Stomach (tissue), 9 donors: ENCODE results near the gene ARHGEF10L. TPM values are rescaled to one million over a fixed set of nuclear protein-coding genes. Genes with fewer than 3 reads are reported as not detected.

Source experiments
- DNase-seq, 2 donors: peaks; one replicate each; pipeline versions ENCODE4 v3.0.0 to v3.0.0-alpha.2; 2013 to 2019
- H3K27ac ChIP-seq, 5 donors: fragments of 200-600 bp in 4 of 5; sonication (generic) in 4 of 5; one replicate each; pipeline ENCODE4 v1.5.1; 2013 to 2019; ENCODE audit warnings: mild to moderate bottlenecking in 1 of 5, moderate library complexity in 1 of 5
- H3K27me3 ChIP-seq, 3 donors: fragments of 200-600 bp; sonication (generic); one replicate each; pipeline ENCODE4 v1.5.1; 2017 to 2019; ENCODE audit warnings: mixed run types in 1 of 3
- H3K36me3 ChIP-seq, 4 donors: fragments of 200-600 bp; sonication (generic); 1 replicate in 3 of 4; 2 replicates in 1 of 4; pipeline ENCODE4 v1.5.1; 2016 to 2019
- H3K4me1 ChIP-seq, 4 donors: fragments of 200-600 bp; sonication (generic); one replicate each; pipeline ENCODE4 v1.5.1; 2016 to 2019
- H3K4me3 ChIP-seq, 4 donors: fragments of 200-600 bp; sonication (generic) in 3 of 4; one replicate each; pipeline ENCODE4 v1.5.1; 2016 to 2019; ENCODE audit warnings: mild to moderate bottlenecking in 1 of 4
- H3K9me3 ChIP-seq, 4 donors: fragments of 200-600 bp; sonication (generic); one replicate each; pipeline ENCODE4 v1.5.1; 2016 to 2019
- EP300 ChIP-seq: sonication (generic); formaldehyde crosslinking; IDR thresholded peaks from one replicate; pipeline ENCODE4 v1.6.1; 2017; ENCODE audit warnings: antibody characterized with exemption
- POLR2A ChIP-seq, 4 donors: fragments of 450-650 bp; IDR thresholded peaks; one replicate each; pipeline ENCODE4 v1.6.1; 2016; ENCODE audit warnings: antibody characterized with exemption in 4 of 4, control low read depth in 2 of 4, mild to moderate bottlenecking in 1 of 4, moderate library complexity in 1 of 4
- POLR2AphosphoS5 ChIP-seq, 3 donors: sonication (generic); formaldehyde crosslinking; IDR thresholded peaks; one replicate each; pipeline ENCODE4 v1.6.1; 2016; ENCODE audit warnings: antibody characterized with exemption in 3 of 3
- WGBS, 5 donors: extraction: QIAGEN DNeasy Blood & Tissue Kit in 3 of 5; methylation state at CpG; one replicate each; pipeline versions ENCODE4 v1.1.5 to v1.1.7; 2013 to 2018; 5-methylcytosine and 5-hydroxymethylcytosine counted together
- intact Hi-C: fragments of 100-400 bp; cut with DNase I; formaldehyde crosslinking; loops from one replicate; pipeline ENCODE4 v1.15.1; 2023; ENCODE audit warnings: low total_unique reads
- polyA plus RNA-seq, 3 donors: library from polyadenylated mRNA; stranded (reverse); fragments of 200-250 nt; gene quantifications; one replicate each; pipeline ENCODE4 v1.2.3, GENCODE V29; 2013
- total RNA-seq, 5 donors: library from RNA; depleted of rRNA; stranded (reverse); fragments of >200 nt; gene quantifications; one replicate each; pipeline versions ENCODE4 v1.1.0 to v1.2.3, GENCODE V29; 2014 to 2016
- TF ChIP-seq, protein P1 (sequence below), 7 experiments: fragments of 450-650 bp in 4 of 7; fragments of 200-600 bp in 3 of 7; sonication (generic) in 3 of 7; IDR thresholded peaks; one replicate each; pipeline ENCODE4 v1.5.1; 2016 to 2019; ENCODE audit warnings: antibody characterized with exemption in 7 of 7, control low read depth in 2 of 7, mild to moderate bottlenecking in 1 of 7
- donor health status: healthy with polysubstance abuse.
- donor health status: Bipolar disorder and iron deficiency.
- donor health status: healthy.

ARHGEF10L gene
- total and polyA plus RNA-seq, 8 donors: 15.4 to 329 (median 45.0) TPM

DNA sequence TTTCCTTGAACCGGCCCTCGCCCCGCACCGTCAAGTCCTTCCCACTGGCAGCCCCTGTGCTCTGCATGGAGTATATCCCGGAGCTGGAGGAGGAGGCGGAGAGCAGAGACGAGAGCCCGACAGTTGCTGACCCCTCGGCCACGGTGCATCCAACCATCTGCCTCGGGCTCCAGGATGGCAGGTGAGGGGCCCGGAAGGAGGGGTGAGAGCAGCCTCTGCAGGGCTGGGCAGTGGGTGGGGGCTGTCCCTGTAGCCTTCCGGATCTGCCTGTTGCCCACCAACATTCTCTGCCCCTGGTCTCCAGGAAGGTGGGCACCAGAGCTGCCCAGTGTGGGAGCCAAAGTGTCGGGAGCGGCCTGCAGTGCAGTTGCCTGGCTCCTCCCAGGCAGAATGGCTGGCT is 116.4 kb downstream of the ARHGEF10L start:
- peaks cover 0 to 9% (median 0%) of the 10 kb centered on the region in 4 donors for H3K4me1 ChIP-seq
- no peaks in the 10 kb centered on the region for H3K27me3 ChIP-seq
- TF ChIP-seq POLR2AphosphoS5 (IDR thresholded peaks at IDR 0.05) (no peak), EP300 (no peak), POLR2A (IDR thresholded peaks at IDR 0.05) (no peak)
- TF ChIP-seq, protein P1, sequence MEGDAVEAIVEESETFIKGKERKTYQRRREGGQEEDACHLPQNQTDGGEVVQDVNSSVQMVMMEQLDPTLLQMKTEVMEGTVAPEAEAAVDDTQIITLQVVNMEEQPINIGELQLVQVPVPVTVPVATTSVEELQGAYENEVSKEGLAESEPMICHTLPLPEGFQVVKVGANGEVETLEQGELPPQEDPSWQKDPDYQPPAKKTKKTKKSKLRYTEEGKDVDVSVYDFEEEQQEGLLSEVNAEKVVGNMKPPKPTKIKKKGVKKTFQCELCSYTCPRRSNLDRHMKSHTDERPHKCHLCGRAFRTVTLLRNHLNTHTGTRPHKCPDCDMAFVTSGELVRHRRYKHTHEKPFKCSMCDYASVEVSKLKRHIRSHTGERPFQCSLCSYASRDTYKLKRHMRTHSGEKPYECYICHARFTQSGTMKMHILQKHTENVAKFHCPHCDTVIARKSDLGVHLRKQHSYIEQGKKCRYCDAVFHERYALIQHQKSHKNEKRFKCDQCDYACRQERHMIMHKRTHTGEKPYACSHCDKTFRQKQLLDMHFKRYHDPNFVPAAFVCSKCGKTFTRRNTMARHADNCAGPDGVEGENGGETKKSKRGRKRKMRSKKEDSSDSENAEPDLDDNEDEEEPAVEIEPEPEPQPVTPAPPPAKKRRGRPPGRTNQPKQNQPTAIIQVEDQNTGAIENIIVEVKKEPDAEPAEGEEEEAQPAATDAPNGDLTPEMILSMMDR (IDR thresholded peaks at IDR 0.05): no peak
- 86 to 96% (median 91%) methylated on average over 13 to 15 of the region's 15 CpGs for WGBS, 5 donors
- intact Hi-C loops: no loop called here
- H3K4me3 ChIP-seq: no peak overlapping the region
- H3K9me3 ChIP-seq: no peaks in the 10 kb centered on the region
- H3K36me3 ChIP-seq: peaks cover 57 to 100% (median 100%) of the 10 kb centered on the region in 4 donors
- no peak overlapping the region for H3K27ac ChIP-seq
- no peak for DNase-seq

DNA sequence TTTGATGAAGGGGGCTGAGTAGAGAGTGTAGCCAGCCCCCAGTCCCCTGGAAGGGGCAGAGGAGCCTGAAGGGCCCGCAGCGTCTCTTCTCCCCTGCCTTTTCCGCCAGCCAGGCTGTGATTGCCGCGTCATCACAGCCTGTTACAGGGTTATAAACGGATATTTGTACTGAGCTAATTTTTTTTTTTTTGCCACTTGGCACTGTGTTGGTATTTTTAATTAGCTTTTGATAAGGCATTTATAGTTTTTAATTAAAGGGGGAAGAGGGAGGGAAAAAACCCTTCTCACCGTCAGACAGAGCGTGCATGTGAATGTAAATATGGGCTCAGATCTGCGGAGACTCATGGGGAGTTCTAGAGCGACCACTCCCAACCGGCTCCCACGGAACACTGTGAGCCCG is 117.9 kb downstream of the ARHGEF10L start:
- WGBS, 5 donors: 78 to 92% (median 84%) methylated on average over 13 of the region's 13 CpGs
- no peak for DNase-seq
- Histone ChIP-seq H3K27ac (no peak overlapping the region), H3K9me3 (no peaks in the 10 kb centered on the region), H3K27me3 (no peaks in the 10 kb centered on the region), H3K36me3 (peaks cover 58 to 100% (median 98%) of the 10 kb centered on the region in 4 donors), H3K4me3 (no peak overlapping the region), H3K4me1 (peaks cover 0 to 9% (median 0%) of the 10 kb centered on the region in 4 donors)
- TF ChIP-seq EP300 (no peak), POLR2A (IDR thresholded peaks at IDR 0.05) (no peak), POLR2AphosphoS5 (IDR thresholded peaks at IDR 0.05) (no peak)
- TF ChIP-seq, protein P1 (IDR thresholded peaks at IDR 0.05): no peak
- intact Hi-C loops: no loop called here

DNA sequence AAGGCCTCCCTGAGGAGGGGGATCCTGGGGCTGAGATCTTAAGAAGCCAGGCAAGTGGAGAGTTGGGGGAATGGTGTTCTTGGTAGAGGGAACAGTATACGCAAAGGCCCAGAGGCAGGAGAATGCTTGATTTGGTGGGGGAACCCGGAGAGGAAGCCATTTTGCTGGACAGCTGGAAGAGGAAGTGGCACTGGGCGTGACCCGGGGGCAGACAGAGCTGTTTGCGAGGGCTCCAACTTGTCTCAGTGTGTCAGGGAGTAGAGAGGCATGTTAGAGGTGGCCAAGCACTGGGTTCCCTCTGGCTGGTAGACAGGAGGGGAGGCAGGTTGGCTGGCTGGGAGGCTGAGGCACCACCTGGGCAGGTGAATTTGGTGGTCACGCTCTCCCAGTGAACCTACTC is 119.3 kb downstream of the ARHGEF10L start:
- Histone ChIP-seq H3K27ac (no peak overlapping the region), H3K27me3 (no peaks in the 10 kb centered on the region), H3K4me3 (no peak overlapping the region), H3K36me3 (peaks cover 60 to 100% (median 97%) of the 10 kb centered on the region in 4 donors), H3K4me1 (peaks cover 0 to 3% (median 0%) of the 10 kb centered on the region in 4 donors), H3K9me3 (no peaks in the 10 kb centered on the region)
- 76 to 87% (median 85%) methylated on average over 5 to 6 of the region's 6 CpGs for WGBS, 5 donors
- DNase-seq: no peak
- no peak for TF ChIP-seq POLR2A (IDR thresholded peaks at IDR 0.05)
- TF ChIP-seq, protein P1 (IDR thresholded peaks at IDR 0.05): no peak
- TF ChIP-seq EP300: no peak
- no peak for TF ChIP-seq POLR2AphosphoS5 (IDR thresholded peaks at IDR 0.05)
- intact Hi-C loops: no loop called here

DNA sequence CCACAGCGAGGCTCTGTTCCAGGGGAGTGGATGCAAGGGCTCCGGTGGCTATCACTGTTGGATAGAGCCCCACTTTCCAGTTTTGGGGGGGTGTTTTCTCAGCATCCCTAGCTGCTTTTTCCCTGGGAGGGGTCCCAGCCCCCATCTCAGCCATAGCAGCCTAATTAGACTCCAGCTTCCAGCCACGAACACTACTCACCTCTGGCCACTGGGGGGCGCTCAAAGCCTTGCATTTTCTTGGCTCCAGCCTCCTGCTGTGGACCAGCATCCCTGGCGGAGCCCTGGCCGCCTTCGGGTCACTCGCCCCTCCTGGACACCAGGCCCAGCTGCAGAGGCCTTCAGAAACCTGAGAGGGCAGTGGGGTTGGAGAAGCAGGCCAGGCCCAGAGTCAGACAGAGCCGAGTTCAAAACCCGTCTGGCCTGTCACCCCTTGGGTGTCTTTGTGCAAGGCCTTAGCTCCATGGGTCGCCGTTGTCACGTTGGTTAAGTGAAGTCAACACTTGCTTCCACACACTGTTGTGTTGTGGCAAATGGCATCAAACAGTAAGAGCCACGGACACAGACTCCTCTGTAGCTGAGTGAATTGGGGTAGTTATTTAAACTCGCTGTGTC is 122.2 kb downstream of the ARHGEF10L start:
- H3K36me3 ChIP-seq: peaks cover 66 to 100% (median 97%) of the 10 kb centered on the region in 4 donors

More for the DNA sequence above, 122.2 kb downstream of the ARHGEF10L start:
- WGBS, 5 donors: 57 to 67% (median 61%) methylated on average over 12 to 15 of the region's 15 CpGs
- DNase-seq: peak; percentile 50 to 79
- Histone ChIP-seq H3K27me3 (no peaks in the 10 kb centered on the region), H3K9me3 (no peaks in the 10 kb centered on the region), H3K4me1 (no peaks in the 10 kb centered on the region), H3K27ac (no peak overlapping the region), H3K4me3 (no peak overlapping the region)
- TF ChIP-seq POLR2A (IDR thresholded peaks at IDR 0.05) (no peak), EP300 (no peak), POLR2AphosphoS5 (IDR thresholded peaks at IDR 0.05) (no peak)
- TF ChIP-seq, protein P1 (IDR thresholded peaks at IDR 0.05): peak in 5 of 7 experiments; percentile 42 to 76 (median 67)
- intact Hi-C loops: no loop called here
